HepG2 (cell line): Measurements from ENCODE around the gene FGF21. TPM values are rescaled to one million over a fixed set of nuclear protein-coding genes. Genes with fewer than 3 reads are reported as not detected.
A peak's percentile ranks its signal among the peaks of the same experiment; 100 is the strongest.

Source experiments
- EED ChIP-seq: sonication (generic); formaldehyde crosslinking; IDR thresholded peaks from 2 replicates; pipeline ENCODE4 v1.5.0; 2020; ENCODE audit warnings: mild to moderate bottlenecking, missing genetic modification reagents
- FOXM1 ChIP-seq: sonication (generic); formaldehyde crosslinking; IDR thresholded peaks from 2 replicates; pipeline ENCODE4 v1.5.0; 2020; ENCODE audit warnings: missing genetic modification reagents
- HIVEP1 ChIP-seq: sonication (generic); formaldehyde crosslinking; IDR thresholded peaks from 2 replicates; pipeline ENCODE4 v1.4.0; 2020; ENCODE audit warnings: mild to moderate bottlenecking, missing genetic modification reagents
- JUNB ChIP-seq: sonication (generic); formaldehyde crosslinking; IDR thresholded peaks from 2 replicates; pipeline ENCODE4 v1.8.0; 2022; ENCODE audit warnings: missing genetic modification reagents, mild to moderate bottlenecking, borderline replicate concordance
- KDM1A ChIP-seq: IDR thresholded peaks from 2 replicates; pipeline ENCODE4 v1.6.1; 2016; ENCODE audit warnings: missing compliant biosample characterization
- MIXL1 ChIP-seq: IDR thresholded peaks from 2 replicates; pipeline ENCODE4 v1.6.1; 2016
- MTF1 ChIP-seq: sonication (generic); formaldehyde crosslinking; IDR thresholded peaks from 2 replicates; pipeline ENCODE4 v1.5.0; 2020; ENCODE audit warnings: missing genetic modification reagents
- NFE2 ChIP-seq: sonication (generic); formaldehyde crosslinking; IDR thresholded peaks from 2 replicates; pipeline ENCODE4 v1.4.0; 2020; ENCODE audit warnings: missing genetic modification reagents
- NR2C2 ChIP-seq: sonication (generic); formaldehyde crosslinking; IDR thresholded peaks from 2 replicates; pipeline ENCODE4 v1.4.0; 2020; ENCODE audit warnings: missing genetic modification reagents, mild to moderate bottlenecking, moderate library complexity, borderline replicate concordance
- NR3C1 ChIP-seq: sonication (generic); formaldehyde crosslinking; IDR thresholded peaks from 2 replicates; pipeline ENCODE4 v1.4.0; 2020; ENCODE audit warnings: missing genetic modification reagents
- PCBP2 ChIP-seq: fragments of 200-400 bp; formaldehyde crosslinking; optimal IDR thresholded peaks from 2 replicates; pipeline ENCODE3; 2018; ENCODE audit warnings: low read length, low read depth; ENCODE audit not compliant: poor library complexity, severe bottlenecking
- POLR2A ChIP-seq, 2 experiments: IDR thresholded peaks; 2 replicates each; pipeline ENCODE4 v1.6.1; 2011; ENCODE audit warnings: low read depth in 2 of 2, low read length in 2 of 2, mild to moderate bottlenecking in 1 of 2, moderate library complexity in 1 of 2; ENCODE audit not compliant: insufficient read depth in 1 of 2
- POLR2G ChIP-seq: fragments of 200-400 bp; formaldehyde crosslinking; IDR thresholded peaks from 2 replicates; pipeline ENCODE4 v1.6.1; 2018; ENCODE audit warnings: mild to moderate bottlenecking, low read depth, low read length, moderate library complexity
- SAFB2 ChIP-seq: sonication (generic); formaldehyde crosslinking; IDR thresholded peaks from 2 replicates; pipeline ENCODE4 v1.5.1; 2020; ENCODE audit warnings: missing genetic modification reagents, low read depth, mild to moderate bottlenecking, borderline replicate concordance
- SALL1 ChIP-seq: sonication (generic); formaldehyde crosslinking; IDR thresholded peaks from 2 replicates; pipeline ENCODE4 v1.8.0; 2022; ENCODE audit warnings: mild to moderate bottlenecking, missing genetic modification reagents
- SIX1 ChIP-seq: sonication (generic); formaldehyde crosslinking; IDR thresholded peaks from 2 replicates; pipeline ENCODE4 v1.4.0; 2020; ENCODE audit warnings: missing genetic modification reagents, borderline replicate concordance
- SKI ChIP-seq: fragments of 450-650 bp; IDR thresholded peaks from one replicate; pipeline ENCODE4 v1.6.1; 2018; ENCODE audit warnings: mild to moderate bottlenecking; ENCODE audit not compliant: partially characterized antibody
- SNAI1 ChIP-seq: sonication (generic); formaldehyde crosslinking; IDR thresholded peaks from 2 replicates; pipeline ENCODE4 v1.5.0; 2020; ENCODE audit warnings: mild to moderate bottlenecking, missing genetic modification reagents, borderline replicate concordance
- SNRNP70 ChIP-seq: fragments of 200-400 bp; formaldehyde crosslinking; IDR thresholded peaks from 2 replicates; pipeline ENCODE4 v1.6.1; 2017; ENCODE audit warnings: mild to moderate bottlenecking, low read depth, low read length, moderate library complexity
- TBP ChIP-seq: sonication (generic); formaldehyde crosslinking; IDR thresholded peaks from 2 replicates; pipeline ENCODE4 v1.5.0; 2020; ENCODE audit warnings: missing genetic modification reagents
- TRIM22 ChIP-seq: fragments of 450-650 bp; IDR thresholded peaks from 2 replicates; pipeline ENCODE4 v1.6.1; 2017
- ZBTB49 ChIP-seq: sonication (generic); formaldehyde crosslinking; IDR thresholded peaks from 2 replicates; pipeline ENCODE4 v1.4.0; 2020; ENCODE audit warnings: missing genetic modification reagents, borderline replicate concordance
- ZNF143 ChIP-seq: sonication (generic); formaldehyde crosslinking; IDR thresholded peaks from 2 replicates; pipeline ENCODE4 v1.4.0; 2020; ENCODE audit warnings: missing genetic modification reagents
- ZNF569 ChIP-seq: sonication (generic); formaldehyde crosslinking; IDR thresholded peaks from 2 replicates; pipeline ENCODE4 v1.5.0; 2020; ENCODE audit warnings: mild to moderate bottlenecking, missing genetic modification reagents, moderate library complexity, borderline replicate concordance
- polyA plus RNA-seq, 8 experiments: library from polyadenylated mRNA; depleted of rRNA in 3 of 8; stranded (reverse) in 7 of 8; unstranded in 1 of 8; fragments of >200 nt; fragmentation: Illumina TruSeq in 4 of 8; extraction: Trizol in 4 of 8; gene quantifications; 2 replicates each; pipeline versions ENCODE4 v1.2.1 to v1.2.3, GENCODE V29; 2011 to 2016; ENCODE audit warnings: low read depth in 4 of 8, missing spikeins in 1 of 8, mixed read lengths in 1 of 8; ENCODE audit not compliant: insufficient read depth in 1 of 8
- total RNA-seq, 5 experiments: library from RNA; depleted of rRNA; stranded (reverse); fragments of >200 nt; fragmentation: Illumina TruSeq; extraction: Trizol; gene quantifications; 2 replicates each; pipeline ENCODE4 v1.2.3, GENCODE V29; 2016; ENCODE audit warnings: low read depth in 1 of 5
- TF ChIP-seq, protein P1 (sequence below), 2 experiments: sonication (generic) in 1 of 2; formaldehyde crosslinking in 1 of 2; IDR thresholded peaks; 2 replicates each; pipeline versions ENCODE4 v1.4.0 to v1.6.1; 2018 to 2020; ENCODE audit warnings: missing genetic modification reagents in 2 of 2, borderline replicate concordance in 1 of 2, low read depth in 1 of 2, mild to moderate bottlenecking in 1 of 2, missing biosample characterization in 1 of 2

The FGF21 gene
- total and polyA plus RNA-seq, 2 of the 13 experiments (the other 11 are each of a cell fraction or from before 2014, with no cell fraction given): 0.17 TPM; not detected in 1

GRCh38 chr19:48720613-48721296 is 34.6 kb upstream of the FGF21 start (continued):
- no peak for TF ChIP-seq EED (CRISPR knock-in tag)
- TF ChIP-seq SAFB2 (CRISPR knock-in tag): no peak
- TF ChIP-seq KDM1A (CRISPR knock-in tag): no peak
- TF ChIP-seq MIXL1 (CRISPR knock-in tag): peak; percentile 72; the same call in 1 of the 2 replicates
- no peak for TF ChIP-seq ZNF569 (CRISPR knock-in tag)
- TF ChIP-seq HIVEP1 (CRISPR knock-in tag): no peak
- no peak for TF ChIP-seq JUNB (CRISPR knock-in tag)
- TF ChIP-seq SIX1: no peak
- TF ChIP-seq SNAI1: no peak; the same call in 1 of the 2 replicates
- peak; percentile 18; the same call in 1 of the 2 replicates for TF ChIP-seq SALL1 (CRISPR knock-in tag)
- no peak for TF ChIP-seq TBP
- TF ChIP-seq NFE2 (CRISPR knock-in tag): no peak
- no peak for TF ChIP-seq SKI
- TF ChIP-seq NR3C1 (CRISPR knock-in tag): no peak
- peak; percentile 76 for TF ChIP-seq NR2C2 (CRISPR knock-in tag)
- TF ChIP-seq SNRNP70: no peak
- no peak for TF ChIP-seq MTF1 (CRISPR knock-in tag)
- TF ChIP-seq POLR2A (IDR thresholded peaks at IDR 0.05; ENCODE audit: insufficient read depth in 1 of 2, low read depth in 2 of 2, low read length in 2 of 2): 0 out of 4 replicates have a peak, but pooled peaks of 1 of the 2 experiments have one; percentile 12
- no peak for TF ChIP-seq FOXM1 (CRISPR knock-in tag)
- peak; percentile 90 for TF ChIP-seq ZNF143 (CRISPR knock-in tag)
- TF ChIP-seq POLR2G: peak; percentile 55
- no peak for TF ChIP-seq PCBP2
- TF ChIP-seq, protein P1, sequence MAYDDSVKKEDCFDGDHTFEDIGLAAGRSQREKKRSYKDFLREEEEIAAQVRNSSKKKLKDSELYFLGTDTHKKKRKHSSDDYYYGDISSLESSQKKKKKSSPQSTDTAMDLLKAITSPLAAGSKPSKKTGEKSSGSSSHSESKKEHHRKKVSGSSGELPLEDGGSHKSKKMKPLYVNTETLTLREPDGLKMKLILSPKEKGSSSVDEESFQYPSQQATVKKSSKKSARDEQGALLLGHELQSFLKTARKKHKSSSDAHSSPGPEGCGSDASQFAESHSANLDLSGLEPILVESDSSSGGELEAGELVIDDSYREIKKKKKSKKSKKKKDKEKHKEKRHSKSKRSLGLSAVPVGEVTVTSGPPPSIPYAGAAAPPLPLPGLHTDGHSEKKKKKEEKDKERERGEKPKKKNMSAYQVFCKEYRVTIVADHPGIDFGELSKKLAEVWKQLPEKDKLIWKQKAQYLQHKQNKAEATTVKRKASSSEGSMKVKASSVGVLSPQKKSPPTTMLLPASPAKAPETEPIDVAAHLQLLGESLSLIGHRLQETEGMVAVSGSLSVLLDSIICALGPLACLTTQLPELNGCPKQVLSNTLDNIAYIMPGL (CRISPR knock-in tag; IDR thresholded peaks at IDR 0.05; ENCODE audit: borderline replicate concordance in 1 of 2, low read depth in 1 of 2): 0 out of 4 replicates have a peak, but pooled peaks of 1 of the 2 experiments have one; percentile 13
- TF ChIP-seq ZBTB49 (CRISPR knock-in tag): no peak
- TF ChIP-seq TRIM22: no peak
